Measurements from ENCODE around the gene FAM53B.
A peak's percentile ranks its signal among the peaks of the same experiment; 100 is the strongest.

The FAM53B gene

DNA sequence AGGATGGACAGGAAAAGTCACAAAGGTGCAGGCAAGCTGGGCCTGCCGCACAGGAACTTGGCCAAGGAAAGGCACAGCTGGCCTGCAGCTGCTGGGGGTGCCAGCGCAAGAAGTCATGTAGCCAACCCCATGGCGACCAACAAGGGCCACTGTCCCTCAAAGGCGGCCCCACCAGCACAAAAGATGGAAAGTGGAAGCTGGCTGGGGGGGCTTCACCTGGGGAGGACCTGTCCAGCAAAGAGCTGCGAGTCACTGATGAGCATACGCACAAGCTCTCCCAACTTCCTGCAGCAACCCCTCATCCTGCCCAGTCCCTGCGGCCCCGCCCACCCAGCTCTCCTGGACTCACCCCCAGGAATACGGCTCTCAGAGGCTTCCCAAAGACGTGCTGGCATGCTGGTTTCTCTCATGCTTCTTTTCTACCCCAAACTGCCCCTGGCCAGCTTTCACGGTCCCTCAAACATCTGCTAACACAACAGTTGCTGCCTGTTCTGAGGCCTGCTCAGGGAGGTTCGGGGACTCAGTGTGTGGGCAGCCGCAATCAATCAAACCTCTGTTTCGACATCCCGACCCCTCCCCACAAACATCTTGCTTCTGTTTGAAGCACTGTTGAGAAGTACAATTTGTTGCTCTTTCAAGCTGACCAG is 67.6 kb downstream of the FAM53B start:
- DNase-seq: no peak

GRCh38 chr10:124675824-124676223 is 68.4 kb downstream of the FAM53B start:
- no peak for DNase-seq

GRCh38 chr10:124675261-124675660 is 68.9 kb downstream of the FAM53B start:
- no peak for DNase-seq

GRCh38 chr10:124674768-124675222 is 69.4 kb downstream of the FAM53B start:
- no peak for DNase-seq

DNA sequence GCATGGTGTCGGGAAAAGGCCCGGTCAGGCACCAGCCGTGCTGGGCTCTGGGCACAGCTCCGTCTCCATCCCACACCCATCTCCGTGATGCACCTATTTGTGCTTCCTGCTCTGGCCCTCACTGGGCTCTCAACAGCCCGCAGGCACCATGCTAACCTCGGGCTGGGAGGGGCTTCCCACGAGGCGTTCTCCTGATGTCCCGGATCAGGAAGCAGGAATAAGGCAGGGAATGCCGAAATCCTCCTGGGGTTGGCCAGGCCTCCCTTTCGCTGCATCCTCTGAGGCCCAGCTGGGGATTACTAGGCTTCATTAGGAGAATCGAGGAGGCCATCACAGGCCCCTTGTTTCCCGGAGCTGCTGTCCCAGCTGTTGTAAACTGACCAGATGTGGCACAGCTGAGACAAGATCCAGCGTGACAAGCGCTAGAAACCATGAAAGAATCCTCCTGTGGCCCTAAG is 72.0 kb downstream of the FAM53B start:
- peak; percentile 17 for DNase-seq

DNA sequence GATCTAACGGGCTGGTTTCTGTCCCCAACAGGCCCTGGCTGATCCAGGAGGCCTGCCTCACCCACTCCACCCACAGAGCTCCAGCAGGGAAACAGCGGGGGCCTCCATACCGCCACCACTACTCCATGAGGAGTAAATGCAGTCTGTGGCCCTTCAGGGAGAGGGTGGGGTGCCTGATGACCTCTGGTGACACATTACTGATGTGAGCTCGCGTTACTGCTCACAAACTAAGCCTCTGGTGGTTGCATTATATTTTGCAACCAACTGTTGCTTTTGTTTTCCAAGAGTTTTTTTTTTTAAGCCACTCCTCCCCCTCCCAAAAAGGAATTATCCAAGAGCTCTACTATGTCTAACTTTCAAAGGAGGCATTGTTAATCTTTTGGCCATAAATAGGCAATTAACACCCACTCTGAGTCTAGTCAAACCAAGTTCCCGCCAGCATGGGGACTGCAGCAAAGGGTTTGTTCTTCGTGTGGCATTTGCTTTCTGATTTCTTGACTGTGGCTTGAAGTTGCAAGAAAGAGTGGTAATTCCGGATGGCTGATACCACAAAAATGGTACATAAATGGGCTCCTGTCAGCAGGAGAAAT is 72.6 kb downstream of the FAM53B start:
- peak; percentile 41 for DNase-seq

- no peak for DNase-seq
Observed at GRCh38 chr10:124670849-124671248, 73.3 kb downstream of the FAM53B start.

- no peak for DNase-seq
Observed at GRCh38 chr10:124669824-124670654, 74.1 kb downstream of the FAM53B start.

- no peak for DNase-seq
Observed at GRCh38 chr10:124669141-124669823, 74.9 kb downstream of the FAM53B start.

GRCh38 chr10:124668517-124669051 is 75.6 kb downstream of the FAM53B start:
- DNase-seq: no peak

GRCh38 chr10:124667425-124668345 is 76.5 kb downstream of the FAM53B start:
- DNase-seq: no peak

GRCh38 chr10:124666494-124666893 is 77.7 kb downstream of the FAM53B start:
- no peak for DNase-seq

DNA sequence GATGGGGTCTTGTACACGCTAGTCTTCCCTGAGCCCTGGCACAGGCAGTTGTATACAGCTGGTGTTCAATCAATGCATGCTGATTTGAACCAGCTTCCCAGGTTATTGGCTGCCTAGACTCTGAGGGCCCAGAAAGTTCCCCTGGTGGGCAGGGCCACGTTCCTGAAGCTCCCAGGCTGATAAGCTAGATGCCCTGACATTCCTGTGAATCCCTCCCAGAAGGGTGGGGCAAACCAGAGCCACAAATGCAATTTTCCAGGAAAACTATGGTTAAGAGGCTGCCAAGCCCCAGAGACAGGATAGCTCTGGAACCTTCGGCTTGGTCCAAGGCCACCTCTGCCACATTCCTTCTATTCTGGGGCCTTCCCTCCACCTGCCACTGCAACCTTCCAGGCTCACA is 78.2 kb downstream of the FAM53B start:
- DNase-seq: no peak

GRCh38 chr10:124665558-124665957 is 78.6 kb downstream of the FAM53B start:
- no peak for DNase-seq

DNA sequence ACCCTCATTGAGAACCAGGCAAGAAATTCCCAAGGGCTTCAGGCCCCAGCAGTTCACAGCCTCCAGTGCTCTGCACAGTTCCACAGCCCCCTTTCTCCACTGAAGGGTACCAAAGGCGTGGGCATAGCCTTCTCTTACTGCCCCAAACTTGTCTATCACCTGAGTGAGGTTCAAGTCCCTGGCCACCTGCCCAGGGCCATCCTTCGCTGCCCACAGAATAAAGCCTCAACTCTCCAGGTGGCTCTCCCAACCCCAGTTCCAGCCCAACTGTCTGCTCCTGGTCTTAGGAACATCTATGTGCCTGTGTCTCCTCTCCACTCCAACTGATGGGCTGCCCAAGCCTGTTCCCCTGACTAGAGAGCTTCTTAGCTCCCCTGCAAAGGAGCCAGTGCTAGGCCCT is 79.1 kb downstream of the FAM53B start:
- DNase-seq: no peak

GRCh38 chr10:124663766-124664360 is 80.3 kb downstream of the FAM53B start:
- DNase-seq: no peak

DNA sequence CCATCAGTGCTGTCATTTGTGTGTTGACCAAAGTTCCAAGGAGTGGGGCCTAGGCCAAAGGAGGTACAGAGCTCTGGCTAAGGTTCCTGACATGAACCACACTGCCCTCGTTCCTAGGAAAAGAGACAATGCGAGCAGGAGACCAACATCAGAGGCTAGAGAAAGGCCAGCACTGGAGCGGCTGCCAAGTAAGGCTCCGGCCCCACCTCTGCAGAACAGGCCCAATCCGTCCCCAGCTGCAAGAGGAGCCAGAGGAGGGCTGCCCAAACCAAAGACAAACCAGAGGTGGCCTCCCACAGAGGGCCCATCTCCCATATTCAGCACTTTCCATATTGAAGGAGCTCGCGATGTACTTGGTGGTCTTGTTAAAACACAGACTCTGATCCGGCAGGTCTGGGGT is 81.0 kb downstream of the FAM53B start:
- no peak for DNase-seq

DNA sequence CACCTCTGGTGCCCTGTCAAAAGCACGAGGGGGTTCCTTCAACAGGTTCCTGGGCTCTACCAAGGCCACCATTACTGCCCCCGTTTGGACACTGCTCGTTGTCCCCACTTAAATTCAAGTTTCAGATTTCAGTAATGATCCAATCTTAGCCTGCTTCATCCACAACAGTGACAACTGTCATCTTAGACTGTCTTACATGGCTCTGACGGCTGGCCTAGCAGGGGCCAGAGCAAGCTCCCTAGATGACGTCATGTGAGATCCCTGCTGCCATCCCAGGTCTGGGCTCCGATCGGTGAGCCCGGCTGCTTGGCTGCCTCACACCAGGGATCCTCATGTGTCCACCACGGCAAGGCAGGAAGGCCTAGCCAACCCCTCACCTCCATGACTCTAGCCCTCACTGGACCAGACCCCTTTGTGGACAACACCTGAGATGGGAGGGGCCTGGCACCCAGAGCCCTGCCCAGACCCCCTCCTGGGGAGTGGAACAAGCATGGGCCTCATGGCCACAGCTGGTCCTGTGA is 82.5 kb downstream of the FAM53B start:
- no peak for DNase-seq

- DNase-seq: no peak
Observed at GRCh38 chr10:124660404-124661125, 83.6 kb downstream of the FAM53B start.

GRCh38 chr10:124659380-124659779 is 84.8 kb downstream of the FAM53B start:
- no peak for DNase-seq
